Testis (tissue), 2 donors: Measurements from ENCODE around the gene SDS.

Experiments
- POLR2A ChIP-seq: fragments of 450-650 bp; IDR thresholded peaks from one replicate; pipeline ENCODE4 v1.6.1; 2017; ENCODE audit warnings: antibody characterized with exemption, mild to moderate bottlenecking, moderate library complexity
- TF ChIP-seq, protein P1 (sequence below), 3 experiments: fragments of 450-650 bp in 2 of 3; fragments of 200-600 bp in 1 of 3; sonication (generic) in 1 of 3; IDR thresholded peaks; one replicate each; pipeline ENCODE4 v1.5.1; 2016 to 2019; ENCODE audit warnings: antibody characterized with exemption in 3 of 3, mild to moderate bottlenecking in 2 of 3, moderate library complexity in 1 of 3

DNA sequence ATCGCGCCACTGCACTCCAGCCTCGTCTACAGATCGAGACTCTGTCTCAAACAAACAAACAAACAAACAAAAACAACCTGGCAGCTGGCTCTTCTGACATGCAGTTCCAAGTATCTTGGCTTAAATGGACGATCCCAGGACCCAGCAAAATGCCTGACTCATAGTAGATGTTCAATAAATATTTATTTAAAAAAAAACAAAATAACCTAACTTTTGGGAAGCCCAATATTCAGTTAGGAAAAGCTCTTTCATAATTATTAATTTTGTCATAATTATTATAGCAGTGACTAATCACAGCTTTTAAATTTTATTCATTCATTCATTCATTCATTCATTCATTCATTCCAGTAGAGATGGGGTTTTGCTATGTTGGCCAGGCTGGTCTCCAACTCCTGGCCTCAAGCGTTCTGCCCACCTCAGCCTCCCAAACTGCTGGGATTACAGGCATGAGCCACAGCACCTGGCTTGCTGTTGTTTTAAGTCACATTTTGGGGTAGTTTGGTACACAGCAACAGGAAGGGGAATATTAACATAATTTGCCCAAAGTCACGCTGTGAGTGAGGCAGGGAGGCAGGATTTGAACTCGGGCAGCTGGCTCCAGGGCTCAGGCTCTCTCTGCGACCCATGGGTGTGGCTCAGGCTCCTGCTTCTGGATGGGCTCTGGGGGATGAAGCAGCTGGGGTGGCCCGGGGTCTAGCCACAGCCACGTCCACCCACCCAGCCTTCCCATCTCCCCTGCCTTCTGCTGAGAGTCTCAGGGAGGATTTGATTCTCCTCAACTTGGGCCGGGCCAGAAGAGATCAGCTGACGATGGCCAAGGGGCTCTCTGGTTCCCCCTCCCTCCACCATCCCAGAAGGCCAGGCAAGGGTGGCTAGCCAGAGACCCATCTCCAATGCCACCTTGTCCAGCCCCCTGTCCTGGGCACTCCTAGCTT lies 2.4 kb downstream of the SDS start:
- TF ChIP-seq, protein P1, sequence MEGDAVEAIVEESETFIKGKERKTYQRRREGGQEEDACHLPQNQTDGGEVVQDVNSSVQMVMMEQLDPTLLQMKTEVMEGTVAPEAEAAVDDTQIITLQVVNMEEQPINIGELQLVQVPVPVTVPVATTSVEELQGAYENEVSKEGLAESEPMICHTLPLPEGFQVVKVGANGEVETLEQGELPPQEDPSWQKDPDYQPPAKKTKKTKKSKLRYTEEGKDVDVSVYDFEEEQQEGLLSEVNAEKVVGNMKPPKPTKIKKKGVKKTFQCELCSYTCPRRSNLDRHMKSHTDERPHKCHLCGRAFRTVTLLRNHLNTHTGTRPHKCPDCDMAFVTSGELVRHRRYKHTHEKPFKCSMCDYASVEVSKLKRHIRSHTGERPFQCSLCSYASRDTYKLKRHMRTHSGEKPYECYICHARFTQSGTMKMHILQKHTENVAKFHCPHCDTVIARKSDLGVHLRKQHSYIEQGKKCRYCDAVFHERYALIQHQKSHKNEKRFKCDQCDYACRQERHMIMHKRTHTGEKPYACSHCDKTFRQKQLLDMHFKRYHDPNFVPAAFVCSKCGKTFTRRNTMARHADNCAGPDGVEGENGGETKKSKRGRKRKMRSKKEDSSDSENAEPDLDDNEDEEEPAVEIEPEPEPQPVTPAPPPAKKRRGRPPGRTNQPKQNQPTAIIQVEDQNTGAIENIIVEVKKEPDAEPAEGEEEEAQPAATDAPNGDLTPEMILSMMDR (IDR thresholded peaks at IDR 0.05): no peak
- no peak for TF ChIP-seq POLR2A
